HL-60 (cell line): ENCODE measurements around the gene IL17RA.

Experiments
- CTCF ChIP-seq: IDR thresholded peaks from one replicate; pipeline ENCODE4 v1.5.1; 2011; ENCODE audit warnings: low read length, control low read depth, inconsistent platforms; ENCODE audit not compliant: insufficient read depth
- POLR2AphosphoS5 ChIP-seq: IDR thresholded peaks from 2 replicates; pipeline ENCODE4 v1.6.1; 2012; ENCODE audit warnings: low read depth

- no peak for TF ChIP-seq CTCF
- no peak for TF ChIP-seq POLR2AphosphoS5
Observed at GRCh38 chr22:17158176-17158567, 73.4 kb downstream of the IL17RA start.
